Stomach (tissue), 9 donors: ENCODE results near the gene AUTS2. TPM values are rescaled to one million over a fixed set of nuclear protein-coding genes. Genes with fewer than 3 reads are reported as not detected.

Experiments used
- DNase-seq, 2 donors: peaks; one replicate each; pipeline versions ENCODE4 v3.0.0 to v3.0.0-alpha.2; 2013 to 2019
- H3K27ac ChIP-seq, 5 donors: fragments of 200-600 bp in 4 of 5; sonication (generic) in 4 of 5; one replicate each; pipeline ENCODE4 v1.5.1; 2013 to 2019; ENCODE audit warnings: mild to moderate bottlenecking in 1 of 5, moderate library complexity in 1 of 5
- H3K27me3 ChIP-seq, 3 donors: fragments of 200-600 bp; sonication (generic); one replicate each; pipeline ENCODE4 v1.5.1; 2017 to 2019; ENCODE audit warnings: mixed run types in 1 of 3
- H3K36me3 ChIP-seq, 4 donors: fragments of 200-600 bp; sonication (generic); 1 replicate in 3 of 4; 2 replicates in 1 of 4; pipeline ENCODE4 v1.5.1; 2016 to 2019
- H3K4me1 ChIP-seq, 4 donors: fragments of 200-600 bp; sonication (generic); one replicate each; pipeline ENCODE4 v1.5.1; 2016 to 2019
- H3K4me3 ChIP-seq, 4 donors: fragments of 200-600 bp; sonication (generic) in 3 of 4; one replicate each; pipeline ENCODE4 v1.5.1; 2016 to 2019; ENCODE audit warnings: mild to moderate bottlenecking in 1 of 4
- H3K9me3 ChIP-seq, 4 donors: fragments of 200-600 bp; sonication (generic); one replicate each; pipeline ENCODE4 v1.5.1; 2016 to 2019
- EP300 ChIP-seq: sonication (generic); formaldehyde crosslinking; IDR thresholded peaks from one replicate; pipeline ENCODE4 v1.6.1; 2017; ENCODE audit warnings: antibody characterized with exemption
- POLR2A ChIP-seq, 4 donors: fragments of 450-650 bp; IDR thresholded peaks; one replicate each; pipeline ENCODE4 v1.6.1; 2016; ENCODE audit warnings: antibody characterized with exemption in 4 of 4, control low read depth in 2 of 4, mild to moderate bottlenecking in 1 of 4, moderate library complexity in 1 of 4
- POLR2AphosphoS5 ChIP-seq, 3 donors: sonication (generic); formaldehyde crosslinking; IDR thresholded peaks; one replicate each; pipeline ENCODE4 v1.6.1; 2016; ENCODE audit warnings: antibody characterized with exemption in 3 of 3
- WGBS, 5 donors: extraction: QIAGEN DNeasy Blood & Tissue Kit in 3 of 5; methylation state at CpG; one replicate each; pipeline versions ENCODE4 v1.1.5 to v1.1.7; 2013 to 2018; 5-methylcytosine and 5-hydroxymethylcytosine counted together
- intact Hi-C: fragments of 100-400 bp; cut with DNase I; formaldehyde crosslinking; loops from one replicate; pipeline ENCODE4 v1.15.1; 2023; ENCODE audit warnings: low total_unique reads
- polyA plus RNA-seq, 3 donors: library from polyadenylated mRNA; stranded (reverse); fragments of 200-250 nt; gene quantifications; one replicate each; pipeline ENCODE4 v1.2.3, GENCODE V29; 2013
- total RNA-seq, 5 donors: library from RNA; depleted of rRNA; stranded (reverse); fragments of >200 nt; gene quantifications; one replicate each; pipeline versions ENCODE4 v1.1.0 to v1.2.3, GENCODE V29; 2014 to 2016
- TF ChIP-seq, protein P1 (sequence below), 7 experiments: fragments of 450-650 bp in 4 of 7; fragments of 200-600 bp in 3 of 7; sonication (generic) in 3 of 7; IDR thresholded peaks; one replicate each; pipeline ENCODE4 v1.5.1; 2016 to 2019; ENCODE audit warnings: antibody characterized with exemption in 7 of 7, control low read depth in 2 of 7, mild to moderate bottlenecking in 1 of 7
- donor health status: healthy with polysubstance abuse.
- donor health status: Bipolar disorder and iron deficiency.
- donor health status: healthy.

Gene AUTS2
- total and polyA plus RNA-seq, 8 donors = 3.8 to 90.3 (median 38.1) TPM

DNA sequence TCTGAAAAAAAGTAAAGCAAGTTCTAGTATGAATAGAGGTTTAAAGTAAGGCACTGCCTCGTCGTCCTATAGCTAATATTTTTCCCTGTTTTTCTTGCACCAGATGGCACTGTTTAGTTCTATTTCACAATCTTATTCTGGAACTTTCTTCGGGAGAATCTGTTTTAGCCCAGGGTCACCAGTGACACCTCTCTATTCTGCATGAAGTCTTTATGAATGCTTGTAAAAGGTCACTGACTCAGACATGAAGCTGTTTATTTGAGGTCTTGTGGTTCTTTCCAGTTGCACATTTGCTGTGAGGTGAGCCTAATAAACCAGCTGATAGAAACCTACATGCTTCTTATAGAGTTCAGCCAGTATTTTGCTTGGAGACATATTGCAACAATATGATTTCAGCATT, 444.3 kb downstream of the AUTS2 start:
- H3K27ac ChIP-seq = no peak overlapping the region
- 13 to 24% (median 17%) methylated on average over 3 of the region's 3 CpGs for WGBS, 5 donors
- no peaks in the 10 kb centered on the region for H3K36me3 ChIP-seq

DNA sequence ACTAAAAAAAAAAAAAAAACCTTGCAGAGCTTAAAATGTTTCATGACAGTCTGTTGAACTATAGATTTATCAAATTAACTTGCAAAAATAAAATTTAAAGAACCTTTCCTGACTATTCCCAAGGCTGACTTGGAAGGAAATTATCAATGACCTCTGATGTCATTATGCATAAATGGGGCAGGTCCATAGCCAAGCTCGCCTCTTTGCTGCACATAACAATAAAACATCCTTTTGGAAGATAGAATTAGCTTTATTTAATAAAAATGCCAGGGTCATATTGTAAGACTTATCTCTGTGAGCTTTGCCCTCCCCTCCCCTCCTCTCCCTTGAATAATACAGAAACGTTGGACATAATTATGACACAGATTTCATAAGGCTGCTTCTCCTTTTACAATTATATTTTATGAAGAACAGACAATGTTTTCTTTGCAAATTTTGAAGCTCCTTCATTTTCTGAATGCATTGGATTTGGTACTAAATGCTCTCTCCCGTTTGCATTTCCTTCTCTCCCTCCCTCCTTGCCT, 444.8 kb downstream of the AUTS2 start:
- WGBS, 5 donors = 55 to 69% (median 66%) methylated on average over 3 of the region's 3 CpGs
- intact Hi-C loops = no loop called here
- DNase-seq = no peak

More for the DNA sequence above, 444.3 kb downstream of the AUTS2 start:
- Histone ChIP-seq H3K4me1 (peaks cover 0 to 11% (median 5%) of the 10 kb centered on the region in 4 donors), H3K4me3 (no peak overlapping the region), H3K27me3 (no peaks in the 10 kb centered on the region), H3K9me3 (no peaks in the 10 kb centered on the region)
- DNase-seq = peak in 1 of 2 donors; percentile 57
- intact Hi-C loops = no loop called here
- no peak for TF ChIP-seq POLR2A (IDR thresholded peaks at IDR 0.05)
- TF ChIP-seq, protein P1, sequence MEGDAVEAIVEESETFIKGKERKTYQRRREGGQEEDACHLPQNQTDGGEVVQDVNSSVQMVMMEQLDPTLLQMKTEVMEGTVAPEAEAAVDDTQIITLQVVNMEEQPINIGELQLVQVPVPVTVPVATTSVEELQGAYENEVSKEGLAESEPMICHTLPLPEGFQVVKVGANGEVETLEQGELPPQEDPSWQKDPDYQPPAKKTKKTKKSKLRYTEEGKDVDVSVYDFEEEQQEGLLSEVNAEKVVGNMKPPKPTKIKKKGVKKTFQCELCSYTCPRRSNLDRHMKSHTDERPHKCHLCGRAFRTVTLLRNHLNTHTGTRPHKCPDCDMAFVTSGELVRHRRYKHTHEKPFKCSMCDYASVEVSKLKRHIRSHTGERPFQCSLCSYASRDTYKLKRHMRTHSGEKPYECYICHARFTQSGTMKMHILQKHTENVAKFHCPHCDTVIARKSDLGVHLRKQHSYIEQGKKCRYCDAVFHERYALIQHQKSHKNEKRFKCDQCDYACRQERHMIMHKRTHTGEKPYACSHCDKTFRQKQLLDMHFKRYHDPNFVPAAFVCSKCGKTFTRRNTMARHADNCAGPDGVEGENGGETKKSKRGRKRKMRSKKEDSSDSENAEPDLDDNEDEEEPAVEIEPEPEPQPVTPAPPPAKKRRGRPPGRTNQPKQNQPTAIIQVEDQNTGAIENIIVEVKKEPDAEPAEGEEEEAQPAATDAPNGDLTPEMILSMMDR (IDR thresholded peaks at IDR 0.05) = peak in 1 of 7 experiments; percentile 25
- no peak for TF ChIP-seq EP300
- TF ChIP-seq POLR2AphosphoS5 (IDR thresholded peaks at IDR 0.05) = no peak

DNA sequence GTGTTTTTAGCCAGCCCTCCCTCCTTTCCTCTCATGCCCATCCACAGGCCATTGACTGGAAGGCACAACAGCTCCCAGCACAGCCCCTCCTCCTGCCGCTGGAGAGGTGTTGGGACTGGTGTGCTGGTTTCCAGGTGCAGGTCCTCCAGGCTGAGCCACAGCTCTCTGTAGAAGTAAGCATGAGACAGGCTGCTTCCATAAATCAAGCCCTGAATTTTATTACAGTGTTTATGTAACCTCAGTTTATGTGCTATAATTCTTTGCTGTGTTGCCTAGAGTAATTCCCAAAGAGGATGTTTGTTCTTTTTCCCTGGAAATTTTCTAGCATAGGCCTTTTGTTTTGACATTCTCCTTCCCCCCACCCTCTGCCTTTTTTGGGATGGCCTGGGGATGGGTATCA, 445.8 kb downstream of the AUTS2 start:
- 64 to 89% (median 82%) methylated on average over 1 of the region's 1 CpG for WGBS, 5 donors
- DNase-seq = no peak
- H3K27me3 ChIP-seq = no peaks in the 10 kb centered on the region

More for the DNA sequence above, 444.8 kb downstream of the AUTS2 start:
- TF ChIP-seq, protein P1 (IDR thresholded peaks at IDR 0.05) = no peak
- no peak for TF ChIP-seq POLR2A (IDR thresholded peaks at IDR 0.05)
- TF ChIP-seq POLR2AphosphoS5 (IDR thresholded peaks at IDR 0.05) = no peak
- TF ChIP-seq EP300 = no peak
- Histone ChIP-seq H3K4me1 (peaks cover 0 to 11% (median 5%) of the 10 kb centered on the region in 4 donors), H3K27ac (no peak overlapping the region), H3K4me3 (no peak overlapping the region), H3K9me3 (no peaks in the 10 kb centered on the region), H3K36me3 (no peaks in the 10 kb centered on the region), H3K27me3 (no peaks in the 10 kb centered on the region)

DNA sequence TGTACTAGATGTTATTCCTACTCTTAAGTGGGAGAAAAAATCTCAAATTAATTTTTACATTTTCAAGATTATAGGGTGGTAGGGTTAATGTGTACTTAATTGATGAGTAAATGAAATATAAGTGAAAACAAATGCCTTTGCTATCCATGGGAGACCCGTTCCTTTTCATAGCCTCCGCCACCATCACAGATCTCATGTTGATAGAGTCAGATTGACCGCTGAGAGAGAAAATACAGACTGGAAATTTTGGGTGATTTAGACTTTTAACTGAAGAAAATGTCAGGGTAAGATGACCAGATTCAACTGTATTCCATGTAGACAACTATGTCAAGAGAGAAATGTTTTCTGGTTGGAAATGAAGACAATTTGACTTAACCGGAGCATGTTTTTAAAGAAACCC, 446.2 kb downstream of the AUTS2 start:
- 77 to 95% (median 89%) methylated on average over 4 of the region's 4 CpGs for WGBS, 5 donors
- intact Hi-C loops = no loop called here

More for the DNA sequence above, 445.8 kb downstream of the AUTS2 start:
- Histone ChIP-seq H3K9me3 (no peaks in the 10 kb centered on the region), H3K36me3 (no peaks in the 10 kb centered on the region), H3K4me3 (no peak overlapping the region), H3K27ac (no peak overlapping the region), H3K4me1 (peaks cover 0 to 11% (median 5%) of the 10 kb centered on the region in 4 donors)
- no peak for TF ChIP-seq EP300
- intact Hi-C loops = no loop called here

DNA sequence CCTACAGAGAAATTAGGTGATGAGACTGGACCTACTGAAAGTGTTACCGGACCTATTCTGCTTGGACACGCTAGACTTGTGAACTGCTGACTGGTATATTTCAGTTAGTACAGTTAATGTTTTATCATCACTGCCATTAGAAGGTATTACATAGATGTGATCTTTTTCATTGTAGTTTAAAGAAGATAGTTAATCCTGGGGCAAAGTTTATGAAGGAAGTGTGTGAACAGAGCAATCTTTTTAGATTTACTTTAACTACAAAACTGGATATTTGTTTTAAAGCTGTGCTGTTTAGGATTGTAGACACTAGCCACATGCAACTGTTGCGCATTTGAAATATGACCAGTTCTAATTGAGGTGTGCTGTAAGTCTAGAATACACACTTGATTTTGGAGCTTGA, 446.7 kb downstream of the AUTS2 start:
- no peak for TF ChIP-seq POLR2AphosphoS5 (IDR thresholded peaks at IDR 0.05)
- TF ChIP-seq, protein P1 (IDR thresholded peaks at IDR 0.05) = no peak
- no peak for TF ChIP-seq EP300
- TF ChIP-seq POLR2A (IDR thresholded peaks at IDR 0.05) = no peak
- H3K9me3 ChIP-seq = no peaks in the 10 kb centered on the region
- no peak overlapping the region for H3K27ac ChIP-seq
- intact Hi-C loops = no loop called here
- 87 to 99% (median 95%) methylated on average over 3 of the region's 3 CpGs for WGBS, 5 donors
- DNase-seq = no peak
- H3K4me3 ChIP-seq = no peak overlapping the region
- peaks cover 0 to 11% (median 5%) of the 10 kb centered on the region in 4 donors for H3K4me1 ChIP-seq
- no peaks in the 10 kb centered on the region for H3K27me3 ChIP-seq
- no peaks in the 10 kb centered on the region for H3K36me3 ChIP-seq

More for the DNA sequence above, 446.2 kb downstream of the AUTS2 start:
- H3K9me3 ChIP-seq = no peaks in the 10 kb centered on the region
- no peaks in the 10 kb centered on the region for H3K36me3 ChIP-seq
- no peak overlapping the region for H3K27ac ChIP-seq
- H3K4me1 ChIP-seq = peaks cover 0 to 11% (median 5%) of the 10 kb centered on the region in 4 donors
- no peak overlapping the region for H3K4me3 ChIP-seq
- H3K27me3 ChIP-seq = no peaks in the 10 kb centered on the region
- TF ChIP-seq, protein P1 (IDR thresholded peaks at IDR 0.05) = no peak
- no peak for TF ChIP-seq POLR2A (IDR thresholded peaks at IDR 0.05)
- DNase-seq = no peak
